GM12874 (cell line): ENCODE results near the gene TTLL7.

Experiments used
- TF ChIP-seq, protein P1 (sequence below): IDR thresholded peaks from 2 replicates; pipeline ENCODE4 v1.5.1; 2011; ENCODE audit warnings: low read depth, mild to moderate bottlenecking, control low read depth, low read length, moderate library complexity; ENCODE audit not compliant: insufficient read depth

TTLL7 gene

DNA sequence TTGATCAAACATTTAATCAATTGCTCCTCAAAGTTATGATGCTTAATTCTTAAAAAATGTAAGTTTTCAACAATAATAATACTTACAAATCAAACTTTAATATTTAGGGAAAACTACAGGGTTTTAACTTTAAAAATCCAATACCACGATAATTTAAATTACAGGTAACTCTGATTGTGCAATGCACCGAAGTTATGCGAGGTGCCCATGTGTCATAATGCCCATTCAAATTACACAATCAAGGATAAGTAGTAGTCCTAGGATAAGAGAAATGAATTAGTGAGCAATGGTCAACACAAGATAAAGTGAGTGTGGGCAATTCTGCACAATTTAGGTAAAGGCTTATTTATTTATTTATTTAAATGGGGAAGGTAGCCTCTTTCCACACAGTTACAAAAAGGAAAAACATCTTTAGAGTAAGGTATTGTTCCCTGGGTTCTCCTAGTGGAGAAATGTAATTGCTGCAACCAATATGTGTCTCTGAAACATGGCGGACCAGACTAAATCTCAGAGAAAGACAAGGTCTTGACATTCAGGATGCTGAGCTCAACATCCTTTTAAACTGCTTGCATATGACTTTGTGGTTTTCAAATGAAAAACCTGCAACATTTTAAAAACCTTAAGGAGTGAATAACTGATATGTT, 164.2 kb downstream of the TTLL7 start:
- TF ChIP-seq, protein P1, sequence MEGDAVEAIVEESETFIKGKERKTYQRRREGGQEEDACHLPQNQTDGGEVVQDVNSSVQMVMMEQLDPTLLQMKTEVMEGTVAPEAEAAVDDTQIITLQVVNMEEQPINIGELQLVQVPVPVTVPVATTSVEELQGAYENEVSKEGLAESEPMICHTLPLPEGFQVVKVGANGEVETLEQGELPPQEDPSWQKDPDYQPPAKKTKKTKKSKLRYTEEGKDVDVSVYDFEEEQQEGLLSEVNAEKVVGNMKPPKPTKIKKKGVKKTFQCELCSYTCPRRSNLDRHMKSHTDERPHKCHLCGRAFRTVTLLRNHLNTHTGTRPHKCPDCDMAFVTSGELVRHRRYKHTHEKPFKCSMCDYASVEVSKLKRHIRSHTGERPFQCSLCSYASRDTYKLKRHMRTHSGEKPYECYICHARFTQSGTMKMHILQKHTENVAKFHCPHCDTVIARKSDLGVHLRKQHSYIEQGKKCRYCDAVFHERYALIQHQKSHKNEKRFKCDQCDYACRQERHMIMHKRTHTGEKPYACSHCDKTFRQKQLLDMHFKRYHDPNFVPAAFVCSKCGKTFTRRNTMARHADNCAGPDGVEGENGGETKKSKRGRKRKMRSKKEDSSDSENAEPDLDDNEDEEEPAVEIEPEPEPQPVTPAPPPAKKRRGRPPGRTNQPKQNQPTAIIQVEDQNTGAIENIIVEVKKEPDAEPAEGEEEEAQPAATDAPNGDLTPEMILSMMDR, result no peak

DNA sequence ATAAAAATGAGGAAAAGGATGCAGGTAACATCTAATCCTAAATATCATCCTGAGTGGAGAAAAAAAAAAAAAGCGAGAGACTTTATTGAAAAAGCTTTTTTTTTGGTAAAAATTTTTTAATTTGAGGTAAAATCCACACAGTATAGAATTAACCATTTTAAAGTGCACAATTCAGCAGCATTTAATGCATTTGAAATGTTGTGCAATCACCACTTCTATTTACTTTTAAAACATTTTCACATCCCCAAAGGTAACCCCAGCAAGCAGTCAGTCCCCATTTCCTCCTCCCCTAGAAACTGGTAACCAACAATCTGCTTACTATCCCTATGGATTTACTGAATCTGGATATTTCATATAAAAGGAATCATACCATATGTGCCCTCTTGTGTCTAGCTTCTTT, 166.7 kb downstream of the TTLL7 start:
- TF ChIP-seq, protein P1, result no peak

DNA sequence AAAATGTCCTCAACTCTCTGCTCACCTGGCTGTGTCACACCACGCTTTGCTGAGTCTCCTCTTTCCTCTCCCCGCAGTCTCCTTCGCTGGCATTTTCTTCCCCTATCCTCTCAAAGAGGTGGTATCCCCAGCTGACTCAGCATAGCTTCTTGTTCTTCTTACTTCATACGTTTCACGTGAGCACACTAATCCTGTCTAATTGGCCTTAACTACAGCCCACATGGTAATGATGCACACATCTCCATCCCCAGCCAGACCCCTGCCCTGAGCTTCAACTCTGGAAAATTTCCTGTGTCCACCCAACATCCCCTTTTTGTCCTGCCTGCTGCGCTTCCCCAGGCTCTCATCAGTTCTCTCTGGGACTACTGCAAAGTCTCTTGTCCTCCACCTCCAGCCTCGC, 169.8 kb downstream of the TTLL7 start:
- TF ChIP-seq, protein P1, result no peak

DNA sequence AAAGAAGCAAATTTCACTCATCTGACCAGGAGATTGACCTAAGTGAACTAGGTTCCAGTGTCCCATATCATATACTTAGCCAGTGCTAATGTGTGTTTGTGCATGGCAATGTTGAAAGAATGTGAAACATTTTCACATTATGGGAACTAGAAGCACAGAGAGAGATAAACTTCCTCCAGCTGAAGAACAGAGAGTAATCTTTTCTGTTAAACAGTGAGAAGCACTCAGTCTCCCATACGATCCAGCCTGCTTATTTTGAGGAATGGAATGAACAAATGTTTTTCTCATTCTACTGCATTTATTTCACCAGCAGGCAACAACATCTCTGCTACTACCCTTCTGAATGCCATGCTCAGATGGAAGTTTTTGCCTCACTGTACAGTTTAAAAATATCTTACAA, 170.5 kb downstream of the TTLL7 start:
- TF ChIP-seq, protein P1, result no peak

DNA sequence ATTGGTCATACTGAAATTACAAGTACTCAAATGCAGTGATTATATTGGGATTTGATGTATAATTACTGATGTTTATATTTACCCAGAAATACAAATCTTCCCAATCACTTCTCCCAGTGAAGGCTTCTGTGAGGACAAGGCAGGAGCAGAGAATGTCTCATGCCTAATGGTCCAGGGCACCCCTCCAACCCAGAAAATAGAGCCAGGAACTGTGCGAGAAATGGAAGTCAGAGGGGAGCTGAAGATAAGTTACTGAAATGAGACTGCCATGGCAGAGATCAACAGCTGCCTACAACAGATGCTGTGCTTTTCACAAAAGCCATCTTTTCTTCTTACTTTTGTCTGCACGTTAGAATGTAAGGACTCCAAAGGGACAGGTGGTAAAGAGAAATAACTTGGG, 171.2 kb downstream of the TTLL7 start:
- TF ChIP-seq, protein P1, result no peak

DNA sequence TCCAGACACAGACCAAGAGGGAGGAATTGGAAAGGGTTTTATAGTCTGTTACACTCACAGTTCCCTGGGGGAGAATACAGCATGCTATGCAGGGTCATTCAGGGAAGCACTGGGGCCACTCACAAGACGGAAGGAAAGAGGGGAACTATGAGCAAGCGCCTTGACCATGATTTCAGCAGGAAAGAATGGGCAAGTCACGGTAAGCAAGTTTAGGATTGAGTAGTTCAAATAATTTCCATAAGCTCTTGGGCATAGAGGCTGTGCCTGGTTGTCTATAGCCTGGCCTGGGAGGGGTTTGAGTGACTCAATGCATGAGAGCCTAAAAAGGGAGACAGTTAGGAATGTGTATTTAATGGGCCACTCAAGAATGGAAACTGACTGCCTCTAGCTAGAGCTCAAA, 176.7 kb downstream of the TTLL7 start:
- TF ChIP-seq, protein P1, result no peak

DNA sequence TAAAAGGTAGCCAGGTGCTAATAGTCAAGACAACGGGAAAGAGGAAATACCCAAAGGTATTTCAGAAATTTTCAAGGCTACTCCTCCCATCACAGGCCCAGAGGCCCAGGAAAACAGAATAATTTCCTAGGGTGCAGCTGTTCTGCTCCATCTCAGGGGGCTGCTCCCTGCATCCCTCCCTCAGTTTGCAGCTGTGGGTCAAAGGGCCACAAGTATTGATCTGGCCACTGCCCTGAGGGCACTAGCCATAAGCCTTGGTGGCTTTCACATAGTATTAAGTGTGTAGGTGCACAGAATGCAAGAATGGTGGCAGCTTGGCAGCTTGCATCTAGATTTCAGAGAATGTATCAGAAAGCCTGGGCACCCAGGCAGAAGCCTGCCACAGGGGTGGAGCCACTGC, 179.5 kb downstream of the TTLL7 start:
- TF ChIP-seq, protein P1, result no peak

DNA sequence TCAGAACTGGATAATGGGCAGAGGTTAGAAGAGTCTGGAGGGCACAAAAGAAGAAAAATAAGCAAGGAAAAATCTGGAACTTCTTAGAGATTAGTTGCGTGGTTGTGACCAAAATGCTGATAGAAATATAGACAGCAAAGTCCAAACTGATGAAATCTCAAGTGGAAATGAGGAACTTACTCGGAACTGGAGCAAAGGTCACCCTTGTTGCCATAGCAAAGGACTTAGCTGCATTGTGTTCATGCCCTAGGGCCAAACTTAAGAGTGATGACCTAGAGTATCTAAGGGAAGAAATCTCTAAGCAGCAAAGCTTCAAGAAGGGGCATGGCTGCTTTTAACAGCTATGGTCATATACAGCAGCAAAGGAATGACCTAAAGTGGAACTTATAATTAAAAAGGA, 180.0 kb downstream of the TTLL7 start:
- TF ChIP-seq, protein P1, result no peak
